Smooth muscle cell (in vitro differentiated cells): ENCODE data around the gene KHDRBS1. TPM values are rescaled to one million over a fixed set of nuclear protein-coding genes. Genes with fewer than 3 reads are reported as not detected.
A peak's percentile ranks its signal among the peaks of the same experiment; 100 is the strongest.

Experiments used
- DNase-seq: peaks from one replicate; lab custom pipeline; 2025; ENCODE audit not compliant: unreplicated experiment; lab: John Stamatoyannopoulos, UW
- H2AFZ ChIP-seq: fragments of 200-600 bp; sonication (generic); 2 replicates; pipeline ENCODE4 v1.6.0; 2016; ENCODE audit warnings: antibody characterized with exemption, low read depth, mild to moderate bottlenecking
- H3F3A ChIP-seq: fragments of 200-600 bp; sonication (generic); 2 replicates; pipeline ENCODE4 v1.6.0; 2017; ENCODE audit warnings: antibody characterized with exemption, low read depth
- H3K27ac ChIP-seq: fragments of 200-600 bp; sonication (generic); 2 replicates; pipeline ENCODE4 v1.5.1; 2016; ENCODE audit warnings: low read depth, mild to moderate bottlenecking
- H3K27me3 ChIP-seq: fragments of 200-600 bp; sonication (generic); 2 replicates; pipeline ENCODE4 v1.6.1; 2016; ENCODE audit warnings: low read depth, mild to moderate bottlenecking
- H3K36me3 ChIP-seq: fragments of 200-600 bp; sonication (generic); 2 replicates; pipeline ENCODE4 v1.5.1; 2016; ENCODE audit warnings: low read depth
- H3K4me1 ChIP-seq: fragments of 200-600 bp; sonication (generic); 2 replicates; pipeline ENCODE4 v1.5.1; 2016; ENCODE audit warnings: low read depth
- H3K4me2 ChIP-seq: fragments of 200-600 bp; sonication (generic); 2 replicates; pipeline ENCODE4 v1.6.0; 2016; ENCODE audit warnings: mild to moderate bottlenecking
- H3K4me3 ChIP-seq: fragments of 200-600 bp; sonication (generic); 2 replicates; pipeline ENCODE4 v1.5.1; 2016; ENCODE audit warnings: mild to moderate bottlenecking
- H3K79me2 ChIP-seq: fragments of 200-600 bp; sonication (generic); 2 replicates; pipeline ENCODE4 v1.6.0; 2016; ENCODE audit warnings: low read depth, mild to moderate bottlenecking
- H3K9ac ChIP-seq: fragments of 200-600 bp; sonication (generic); 2 replicates; pipeline ENCODE4 v1.6.0; 2016; ENCODE audit warnings: low read depth
- H3K9me3 ChIP-seq: fragments of 200-600 bp; sonication (generic); replicated peaks from 2 replicates; pipeline ENCODE4 v1.5.1; 2016; ENCODE audit warnings: low read depth
- H4K20me1 ChIP-seq: fragments of 200-600 bp; sonication (generic); 2 replicates; pipeline ENCODE4 v1.6.0; 2016; ENCODE audit warnings: low read depth
- CTCF ChIP-seq: fragments of 200-600 bp; sonication (generic); IDR thresholded peaks from 2 replicates; pipeline ENCODE4 v1.5.1; 2017; ENCODE audit warnings: borderline replicate concordance, mild to moderate bottlenecking, antibody characterized with exemption; ENCODE audit not compliant: insufficient read depth, poor library complexity, severe bottlenecking
- WGBS: methylation state at CpG from one replicate; pipeline ENCODE4 v1.1.7; 2016; ENCODE audit warnings: low lambda C conversion rate; 5-methylcytosine and 5-hydroxymethylcytosine counted together
- polyA plus RNA-seq: library from polyadenylated mRNA; unstranded; fragments of >200 nt; fragmentation: Nextera tagmentation; extraction: Ambion mirVana; gene quantifications from 2 replicates; pipeline ENCODE4 v1.2.1, GENCODE V29; 2016
- total RNA-seq: library from RNA; depleted of rRNA; stranded (reverse); fragments of >200 nt; gene quantifications from 2 replicates; pipeline ENCODE4 v1.2.3, GENCODE V29; 2014

Gene KHDRBS1
- total and polyA plus RNA-seq, 2 experiments from 2014 or later, result 80.4 to 85.0 TPM

- H3K36me3 ChIP-seq, result peaks cover 53% of the 10 kb centered on the region
- H3K4me1 ChIP-seq, result no peaks in the 10 kb centered on the region
- H4K20me1 ChIP-seq, result peaks cover 40% of the 10 kb centered on the region
- H3K9ac ChIP-seq, result no peak overlapping the region
- TF ChIP-seq CTCF, result no peak
- no peaks in the 10 kb centered on the region for H3K9me3 ChIP-seq
- H3K4me3 ChIP-seq, result no peak overlapping the region
- H3K27ac ChIP-seq, result no peak overlapping the region
- peaks cover 50% of the 10 kb centered on the region for H3K79me2 ChIP-seq
- no peaks in the 10 kb centered on the region for H3K27me3 ChIP-seq
- DNase-seq, result no peak
- peaks cover 3% of the 10 kb centered on the region for H3F3A ChIP-seq
- no peak overlapping the region for H3K4me2 ChIP-seq
- H2AFZ ChIP-seq, result no peak overlapping the region
- WGBS, result 100% methylated on average over 1 of the region's 1 CpG
Measured at GRCh38 chr1:32044234-32044633, 30.6 kb downstream of the KHDRBS1 start.

GRCh38 chr1:32045772-32046171, 32.1 kb downstream of the KHDRBS1 start:
- H3K27ac ChIP-seq, result peak overlapping the region; percentile 21
- no peak for TF ChIP-seq CTCF
- no peak overlapping the region for H3K9ac ChIP-seq
- 94% methylated on average over 2 of the region's 2 CpGs for WGBS
- DNase-seq, result no peak
- no peaks in the 10 kb centered on the region for H3K9me3 ChIP-seq
- H2AFZ ChIP-seq, result no peak overlapping the region
- no peaks in the 10 kb centered on the region for H3K27me3 ChIP-seq
- H3K4me1 ChIP-seq, result no peaks in the 10 kb centered on the region
- peaks cover 8% of the 10 kb centered on the region for H3F3A ChIP-seq
- peaks cover 50% of the 10 kb centered on the region for H3K79me2 ChIP-seq
- peaks cover 56% of the 10 kb centered on the region for H4K20me1 ChIP-seq
- H3K4me2 ChIP-seq, result no peak overlapping the region
- H3K36me3 ChIP-seq, result peaks cover 53% of the 10 kb centered on the region
- no peak overlapping the region for H3K4me3 ChIP-seq

- Histone ChIP-seq H3K79me2 (peaks cover 41% of the 10 kb centered on the region), H3K36me3 (peaks cover 48% of the 10 kb centered on the region), H3K9me3 (no peaks in the 10 kb centered on the region), H4K20me1 (peaks cover 75% of the 10 kb centered on the region), H3K27ac (no peak overlapping the region), H3K4me3 (no peak overlapping the region), H3K4me1 (no peaks in the 10 kb centered on the region), H3K27me3 (no peaks in the 10 kb centered on the region), H2AFZ (no peak overlapping the region), H3K4me2 (no peak overlapping the region), H3K9ac (no peak overlapping the region), H3F3A (peaks cover 14% of the 10 kb centered on the region)
- TF ChIP-seq CTCF, result no peak
- no peak for DNase-seq
Measured at GRCh38 chr1:32047701-32048100, 34.0 kb downstream of the KHDRBS1 start.

DNA sequence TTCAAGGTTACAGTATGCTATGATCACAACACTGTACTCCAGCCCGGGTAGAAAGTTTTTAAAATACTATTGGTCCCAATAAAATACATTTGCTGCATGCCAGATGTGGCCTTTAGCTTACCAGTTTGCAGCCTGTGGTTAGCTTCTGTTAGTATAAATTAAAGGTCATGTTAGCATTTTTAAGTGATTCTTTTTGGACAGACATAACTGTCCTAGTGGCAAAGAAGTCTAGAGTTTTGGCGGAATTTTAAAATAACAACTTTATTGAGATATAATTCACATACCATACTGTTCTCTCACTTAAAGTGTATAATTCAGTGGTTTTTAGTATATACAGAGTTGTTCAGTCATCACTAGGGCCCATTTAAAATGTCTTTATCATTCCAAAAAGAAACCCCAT, 34.8 kb downstream of the KHDRBS1 start:
- Histone ChIP-seq H3K9me3 (no peaks in the 10 kb centered on the region), H3K4me3 (no peak overlapping the region), H3K9ac (no peak overlapping the region), H3K79me2 (peaks cover 48% of the 10 kb centered on the region), H3F3A (peaks cover 16% of the 10 kb centered on the region), H3K27ac (peak overlapping the region; percentile 28), H3K27me3 (no peaks in the 10 kb centered on the region), H2AFZ (no peak overlapping the region), H3K4me1 (no peaks in the 10 kb centered on the region), H3K4me2 (no peak overlapping the region), H4K20me1 (peaks cover 82% of the 10 kb centered on the region), H3K36me3 (peaks cover 42% of the 10 kb centered on the region)
- no peak for DNase-seq
- WGBS, result 70% methylated on average over 2 of the region's 2 CpGs
- no peak for TF ChIP-seq CTCF
